ENCODE data around the gene CDKL2. TPM values are rescaled to one million over a fixed set of nuclear protein-coding genes. Genes with fewer than 3 reads are reported as not detected.

Gene CDKL2
- polyA plus RNA-seq, 2 of the 4 experiments (the other 2 are of a cell fraction), result 0.84 to 2.1 TPM

- no peak for TF ChIP-seq ZC3H11A (IDR thresholded peaks at IDR 0.05)
- no peak for TF ChIP-seq KDM1A (IDR thresholded peaks at IDR 0.05; ENCODE audit: low read depth)
- TF ChIP-seq POLR2AphosphoS2 (conservative IDR thresholded peaks at IDR 0.05; ENCODE audit: low read length), result no peak
- no peak for TF ChIP-seq ZFP36 (IDR thresholded peaks at IDR 0.05; ENCODE audit: borderline replicate concordance, partially characterized antibody)
- TF ChIP-seq RCOR1 (IDR thresholded peaks at IDR 0.05; ENCODE audit: low read depth, low read length), result no peak
These were observed 64.8 kb downstream of the CDKL2 start (continued) for GRCh38 chr4:75565481-75565880.

GRCh38 chr4:75564023-75564422, 66.3 kb downstream of the CDKL2 start:
- H3K4me1 ChIP-seq, result no peaks in the 10 kb centered on the region
- DNase-seq (ENCODE audit: low read depth in 1 of 2, low spot score in 1 of 2) (no peak), ATAC-seq (no peak), FAIRE-seq (no peak)
- H3K9me3 ChIP-seq, result no peaks in the 10 kb centered on the region
- CTCF ChIA-PET, result no interaction called here
- H3K4me2 ChIP-seq, result no peak overlapping the region
- POLR2A ChIA-PET, result no interaction called here
- H3K27ac ChIP-seq, result no peak overlapping the region
- no peak for TF ChIP-seq FOSL2 (IDR thresholded peaks at IDR 0.05)
- TF ChIP-seq FOSL2 (CRISPR knock-in tag; IDR thresholded peaks at IDR 0.05), result no peak
- TF ChIP-seq RFX5 (IDR thresholded peaks at IDR 0.05), result no peak
- no peak for TF ChIP-seq TFCP2L1 (CRISPR knock-in tag; IDR thresholded peaks at IDR 0.05)
- TF ChIP-seq HOXB5 (CRISPR knock-in tag; IDR thresholded peaks at IDR 0.05), result no peak
- no peak for TF ChIP-seq CEBPB (IDR thresholded peaks at IDR 0.05)
- no peak for TF ChIP-seq ZC3H11A (IDR thresholded peaks at IDR 0.05)
- TF ChIP-seq RARB (CRISPR knock-in tag; IDR thresholded peaks at IDR 0.05), result no peak
- TF ChIP-seq BHLHE40 (IDR thresholded peaks at IDR 0.05; ENCODE audit: low read depth, low read length), result no peak
- TF ChIP-seq ESRRA (IDR thresholded peaks at IDR 0.05; ENCODE audit: borderline replicate concordance, low read length), result no peak
- TF ChIP-seq NR3C1 (IDR thresholded peaks at IDR 0.05), result no peak
- H3K4me3 ChIP-seq, result no peak overlapping the region
- 80% methylated on average over 11 of the region's 11 CpGs for WGBS (ENCODE audit: missing lambda C conversion rate)

GRCh38 chr4:75561789-75562188, 68.5 kb downstream of the CDKL2 start:
- TF ChIP-seq EHMT2 (IDR thresholded peaks at IDR 0.05; ENCODE audit: low read depth) (no peak), RARB (CRISPR knock-in tag; IDR thresholded peaks at IDR 0.05) (no peak), FOSL2 (IDR thresholded peaks at IDR 0.05) (no peak), FOSL2 (CRISPR knock-in tag; IDR thresholded peaks at IDR 0.05) (no peak), PHF8 (IDR thresholded peaks at IDR 0.05; ENCODE audit: borderline replicate concordance, low read depth) (no peak), EHF (CRISPR knock-in tag; IDR thresholded peaks at IDR 0.05) (no peak), POLR2AphosphoS2 (conservative IDR thresholded peaks at IDR 0.05; ENCODE audit: low read length) (no peak), CHD2 (IDR thresholded peaks at IDR 0.05; ENCODE audit: low read length, partially characterized antibody) (no peak), FOXS1 (CRISPR knock-in tag; IDR thresholded peaks at IDR 0.05) (no peak), PBX3 (IDR thresholded peaks at IDR 0.05) (no peak), SMC3 (IDR thresholded peaks at IDR 0.05) (no peak), HMGXB4 (CRISPR knock-in tag; IDR thresholded peaks at IDR 0.05; ENCODE audit: borderline replicate concordance) (no peak), FOSB (CRISPR knock-in tag; IDR thresholded peaks at IDR 0.05) (no peak), E2F6 (IDR thresholded peaks at IDR 0.05; ENCODE audit: borderline replicate concordance, low read depth) (no peak), SREBF2 (IDR thresholded peaks at IDR 0.05) (no peak), HOXA7 (CRISPR knock-in tag; IDR thresholded peaks at IDR 0.05) (no peak), TP53 (CRISPR knock-in tag; IDR thresholded peaks at IDR 0.05) (no peak), JUNB (IDR thresholded peaks at IDR 0.05) (no peak), HOXB5 (CRISPR knock-in tag; IDR thresholded peaks at IDR 0.05) (no peak), HDAC2 (IDR thresholded peaks at IDR 0.05) (no peak)
- DNase-seq (ENCODE audit: low read depth in 1 of 2, low spot score in 1 of 2) (peak in 1 of 2 experiments; percentile 8), FAIRE-seq (no peak), ATAC-seq (peak in 1 of 2 experiments; percentile 43; a peak in 2 of 6 replicates)
- Histone ChIP-seq H3K4me2 (no peak overlapping the region), H3K27ac (no peak overlapping the region), H3K4me1 (no peaks in the 10 kb centered on the region), H3K9me3 (no peaks in the 10 kb centered on the region), H3K4me3 (no peak overlapping the region)
- ChIA-PET CTCF (no interaction called here), POLR2A (no interaction called here)
- 73% methylated on average over 8 of the region's 8 CpGs for WGBS (ENCODE audit: missing lambda C conversion rate)
